HEK293 (cell line): Measurements from ENCODE around the gene CHCHD6.

Experiments
- CTCF ChIA-PET: fragments of 350-600 bp; formaldehyde crosslinking; extraction: SDS; loops from one replicate; lab custom pipeline; 2021; ENCODE audit warnings: antibody characterized with exemption; lab: Yijun Ruan, JAX
- POLR2A ChIA-PET: fragments of 300-600 bp; formaldehyde crosslinking; extraction: SDS; loops from one replicate; lab custom pipeline; 2020; ENCODE audit warnings: antibody characterized with exemption, inconsistent platforms; lab: Yijun Ruan, JAX
- H3K27ac ChIP-seq: fragments of 200-500 bp; sonication (Bioruptor generic); 2 replicates; pipeline ENCODE4 v1.5.1; 2014; ENCODE audit warnings: low read depth, low read length, control low read depth, inconsistent platforms; ENCODE audit errors: extremely low read depth
- H3K36me3 ChIP-seq, 2 experiments: fragments of 200-500 bp in 1 of 2; sonication (Bioruptor generic) in 1 of 2; 1 replicate in 1 of 2; 2 replicates in 1 of 2; pipeline ENCODE4 v1.5.1; 2014 to 2017; ENCODE audit warnings: inconsistent platforms in 2 of 2, low read length in 2 of 2; ENCODE audit not compliant: control insufficient read depth in 2 of 2, insufficient read depth in 1 of 2
- H3K4me1 ChIP-seq: fragments of 200-500 bp; sonication (Bioruptor generic); 2 replicates; pipeline ENCODE4 v1.5.1; 2014; ENCODE audit warnings: mild to moderate bottlenecking, low read length, inconsistent platforms; ENCODE audit not compliant: control insufficient read depth, insufficient read depth
- H3K4me3 ChIP-seq: 2 replicates; pipeline ENCODE4 v1.5.1; 2011; ENCODE audit warnings: low read depth, mild to moderate bottlenecking, control low read depth, low read length, moderate library complexity
- H3K9me3 ChIP-seq: fragments of 200-500 bp; sonication (Bioruptor generic); 2 replicates; pipeline ENCODE4 v1.5.1; 2014; ENCODE audit warnings: low read depth, low read length, inconsistent platforms; ENCODE audit not compliant: control insufficient read depth, insufficient read depth
- EGR2 ChIP-seq: fragments of 450-650 bp; formaldehyde crosslinking; IDR thresholded peaks from 2 replicates; pipeline ENCODE4 v1.5.1; 2016; ENCODE audit warnings: low read depth, missing biosample characterization, missing genetic modification characterization
- PBX3 ChIP-seq: sonication (generic); formaldehyde crosslinking; IDR thresholded peaks from 2 replicates; pipeline ENCODE4 v1.8.1; 2022; ENCODE audit warnings: mild to moderate bottlenecking, moderate library complexity, missing genetic modification reagents
- SCRT1 ChIP-seq: fragments of 450-650 bp; formaldehyde crosslinking; IDR thresholded peaks from 2 replicates; pipeline ENCODE4 v1.5.1; 2016; ENCODE audit warnings: missing biosample characterization, missing genetic modification characterization, borderline replicate concordance
- SCRT2 ChIP-seq: fragments of 450-650 bp; formaldehyde crosslinking; IDR thresholded peaks from 2 replicates; pipeline ENCODE4 v1.5.1; 2016; ENCODE audit warnings: missing biosample characterization, missing genetic modification characterization
- SP3 ChIP-seq: fragments of 450-650 bp; formaldehyde crosslinking; IDR thresholded peaks from 2 replicates; pipeline ENCODE4 v1.5.1; 2016; ENCODE audit warnings: missing biosample characterization, missing genetic modification characterization
- TCF7L2 ChIP-seq: IDR thresholded peaks from 2 replicates; pipeline ENCODE4 v1.6.1; 2011; ENCODE audit warnings: low read depth, mild to moderate bottlenecking, inconsistent platforms, low read length, moderate library complexity, borderline replicate concordance
- TRIM28 ChIP-seq: IDR thresholded peaks from 2 replicates; pipeline ENCODE4 v1.6.1; 2011; ENCODE audit warnings: low read length, control low read depth, borderline replicate concordance
- ZBTB21 ChIP-seq: fragments of 450-650 bp; formaldehyde crosslinking; IDR thresholded peaks from 2 replicates; pipeline ENCODE4 v1.5.1; 2017; ENCODE audit warnings: missing biosample characterization, missing genetic modification characterization
- ZNF48 ChIP-seq: fragments of 450-650 bp; formaldehyde crosslinking; IDR thresholded peaks from 2 replicates; pipeline ENCODE4 v1.5.1; 2016; ENCODE audit warnings: missing biosample characterization, missing genetic modification characterization
- ZNF518A ChIP-seq: fragments of 450-650 bp; formaldehyde crosslinking; conservative IDR thresholded peaks from 2 replicates; pipeline ENCODE4 v1.5.1; 2016; ENCODE audit warnings: low read depth, missing biosample characterization, missing genetic modification characterization
- ZSCAN30 ChIP-seq: fragments of 450-650 bp; IDR thresholded peaks from 2 replicates; pipeline ENCODE4 v1.5.1; 2018; ENCODE audit warnings: missing biosample characterization, mild to moderate bottlenecking, missing genetic modification characterization, moderate library complexity
- TF ChIP-seq, protein P1 (sequence below): fragments of 450-650 bp; formaldehyde crosslinking; IDR thresholded peaks from 2 replicates; pipeline ENCODE4 v1.5.1; 2016; ENCODE audit warnings: missing biosample characterization, missing genetic modification characterization

Gene CHCHD6

GRCh38 chr3:126715432-126715831 is 11.4 kb downstream of the CHCHD6 start:
- POLR2A ChIA-PET = no interaction called here
- no peak overlapping the region for H3K27ac ChIP-seq
- no peak for TF ChIP-seq PBX3 (CRISPR knock-in tag)
- no peak for TF ChIP-seq ZNF518A (tag by site-specific recombination)
- TF ChIP-seq, all 188 proteins: peak for 0
- CTCF ChIA-PET = no interaction called here
- Histone ChIP-seq H3K9me3 (no peaks in the 10 kb centered on the region), H3K4me3 (no peak overlapping the region), H3K4me1 (no peaks in the 10 kb centered on the region), H3K36me3 (no peaks in the 10 kb centered on the region)

DNA sequence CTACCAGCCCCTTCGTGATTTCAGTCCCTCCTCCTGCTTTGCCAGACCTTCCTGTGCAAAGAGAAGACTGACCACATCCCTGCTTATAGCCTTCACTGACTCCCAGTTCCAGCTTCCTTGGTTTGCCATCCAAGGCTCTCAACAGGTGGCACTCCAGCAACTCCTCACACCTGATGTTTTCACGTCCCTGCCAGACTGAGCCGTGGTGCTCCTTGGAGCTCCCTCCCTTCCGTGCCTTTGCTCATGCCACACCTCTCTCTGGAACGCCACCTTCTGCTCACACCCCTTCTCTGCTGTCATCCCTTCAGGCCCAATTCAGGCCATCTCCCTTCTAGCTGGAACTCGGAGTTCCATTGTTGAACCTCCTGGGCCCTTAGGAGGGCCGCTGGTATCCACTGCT is 12.0 kb downstream of the CHCHD6 start:
- no peaks in the 10 kb centered on the region for H3K9me3 ChIP-seq
- H3K27ac ChIP-seq = no peak overlapping the region
- POLR2A ChIA-PET = no interaction called here
- CTCF ChIA-PET = no interaction called here
- H3K4me3 ChIP-seq = no peak overlapping the region
- H3K36me3 ChIP-seq = no peaks in the 10 kb centered on the region
- H3K4me1 ChIP-seq = no peaks in the 10 kb centered on the region
- no peak for TF ChIP-seq TRIM28
- no peak for TF ChIP-seq ZNF48 (tag by site-specific recombination)
- TF ChIP-seq SCRT1 = peak; percentile 62; the same call in 1 of the 2 replicates
- TF ChIP-seq SCRT2 = peak; percentile 65; the same call in 1 of the 2 replicates
- TF ChIP-seq SP3 = no peak
- TF ChIP-seq, protein P1, sequence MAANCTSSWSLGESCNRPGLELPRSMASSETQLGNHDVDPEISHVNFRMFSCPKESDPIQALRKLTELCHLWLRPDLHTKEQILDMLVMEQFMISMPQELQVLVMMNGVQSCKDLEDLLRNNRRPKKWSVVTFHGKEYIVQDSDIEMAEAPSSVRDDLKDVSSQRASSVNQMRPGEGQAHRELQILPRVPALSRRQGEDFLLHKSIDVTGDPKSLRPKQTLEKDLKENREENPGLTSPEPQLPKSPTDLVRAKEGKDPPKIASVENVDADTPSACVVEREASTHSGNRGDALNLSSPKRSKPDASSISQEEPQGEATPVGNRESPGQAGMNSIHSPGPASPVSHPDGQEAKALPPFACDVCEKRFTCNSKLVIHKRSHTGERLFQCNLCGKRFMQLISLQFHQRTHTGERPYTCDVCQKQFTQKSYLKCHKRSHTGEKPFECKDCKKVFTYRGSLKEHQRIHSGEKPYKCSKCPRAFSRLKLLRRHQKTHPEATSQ = no peak

DNA sequence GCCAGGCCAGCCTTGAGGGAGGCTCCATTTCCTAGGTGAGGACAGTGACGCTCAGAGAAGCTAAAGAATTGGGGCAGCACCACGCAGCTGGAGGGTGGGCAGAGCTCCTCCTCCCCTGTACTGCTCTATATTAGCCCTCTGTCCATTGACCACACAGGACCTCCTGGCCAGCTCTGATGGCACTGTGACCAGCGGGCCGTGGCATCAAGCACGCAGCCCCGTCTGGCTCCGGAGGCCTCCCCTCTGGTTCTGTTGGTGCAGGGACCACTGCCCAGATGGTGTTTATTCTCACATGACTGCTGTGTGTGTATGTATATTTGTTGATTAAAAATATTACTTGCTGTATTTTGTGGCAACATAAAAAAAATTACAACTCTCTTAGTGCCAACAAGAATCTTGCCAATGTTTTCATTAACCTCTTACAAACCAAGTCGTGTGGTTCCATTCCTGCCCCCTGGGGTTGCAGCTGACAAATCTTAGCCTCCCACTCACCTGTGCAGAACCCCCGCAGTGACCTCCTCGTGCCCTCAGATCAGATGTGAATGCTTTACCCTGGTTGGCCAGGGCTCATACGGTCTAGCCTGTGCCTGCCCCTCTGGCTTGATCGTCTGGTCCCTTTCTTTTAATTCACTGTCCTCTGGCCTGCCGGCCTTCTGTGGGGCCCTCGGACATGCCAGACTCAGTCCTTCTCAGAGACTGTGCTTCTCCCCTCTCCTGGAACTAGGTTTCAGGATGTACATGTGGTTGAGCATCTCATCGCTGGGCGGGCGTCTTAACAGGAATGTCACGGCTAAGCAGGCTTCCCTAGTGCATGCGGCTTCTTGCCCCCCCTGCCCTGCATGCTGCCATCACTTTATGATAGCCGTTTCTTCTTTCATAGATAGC is 14.8 kb downstream of the CHCHD6 start:
- TF ChIP-seq ZBTB21 (tag by site-specific recombination) (no peak), TCF7L2 (no peak), ZSCAN30 (tag by site-specific recombination) (no peak), EGR2 (tag by site-specific recombination) (peak; percentile 32; the same call in 1 of the 2 replicates)
- POLR2A ChIA-PET = no interaction called here
- no peak overlapping the region for H3K4me3 ChIP-seq
- no peaks in the 10 kb centered on the region for H3K9me3 ChIP-seq
- CTCF ChIA-PET = interaction anchor here (1.2 kb wide), 1 partner anchor 40 kb away, joined by 4 read pairs; no protein-coding TSS in a partner anchor
- H3K4me1 ChIP-seq = no peaks in the 10 kb centered on the region
- H3K36me3 ChIP-seq = no peaks in the 10 kb centered on the region
- no peak overlapping the region for H3K27ac ChIP-seq
